HG03064 (cell line): Measurements from ENCODE around the gene C4orf51.
"Not testable (repeated sequence)": the region's sequence is repeated elsewhere in the genome, so short reads cannot be mapped to it uniquely, and the experiment has no call there.

Source experiments
- ATAC-seq: cut with Tn5 transposase; IDR thresholded peaks from one replicate; pipeline ENCODE4 v1.9.1; 2021; ENCODE audit warnings: low read depth; ENCODE audit not compliant: unreplicated experiment

Gene C4orf51

GRCh38 chr4:145679991-145680455 lies at the start of gene C4orf51:
Gene C4orf51 (plus strand): TSS chr4:145680146. CDS start chr4:145680204, 58 bp downstream.
- no peak for ATAC-seq

- ATAC-seq = no peak
Measured at GRCh38 chr4:145635117-145635516, 44.8 kb upstream of the C4orf51 start.

DNA sequence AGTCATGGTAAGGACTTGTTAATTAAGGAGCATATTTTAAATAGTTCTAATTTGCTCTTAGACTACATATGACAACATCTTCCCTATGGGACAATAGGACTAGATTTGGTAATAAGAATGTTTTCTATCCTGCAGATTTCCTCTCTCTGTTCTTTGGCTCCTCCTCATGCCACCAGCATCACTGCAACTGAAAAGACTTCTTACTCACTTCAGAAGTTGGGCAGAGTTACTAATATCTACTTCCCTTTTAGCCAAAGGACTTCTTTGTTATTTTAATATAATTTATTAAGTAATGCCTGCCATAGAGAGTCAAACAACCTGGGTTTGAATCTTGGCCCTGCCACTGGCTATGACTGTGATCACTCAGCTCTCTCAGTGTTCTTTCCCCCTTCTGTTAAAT lies 44.3 kb upstream of the C4orf51 start:
- ATAC-seq = no peak

DNA sequence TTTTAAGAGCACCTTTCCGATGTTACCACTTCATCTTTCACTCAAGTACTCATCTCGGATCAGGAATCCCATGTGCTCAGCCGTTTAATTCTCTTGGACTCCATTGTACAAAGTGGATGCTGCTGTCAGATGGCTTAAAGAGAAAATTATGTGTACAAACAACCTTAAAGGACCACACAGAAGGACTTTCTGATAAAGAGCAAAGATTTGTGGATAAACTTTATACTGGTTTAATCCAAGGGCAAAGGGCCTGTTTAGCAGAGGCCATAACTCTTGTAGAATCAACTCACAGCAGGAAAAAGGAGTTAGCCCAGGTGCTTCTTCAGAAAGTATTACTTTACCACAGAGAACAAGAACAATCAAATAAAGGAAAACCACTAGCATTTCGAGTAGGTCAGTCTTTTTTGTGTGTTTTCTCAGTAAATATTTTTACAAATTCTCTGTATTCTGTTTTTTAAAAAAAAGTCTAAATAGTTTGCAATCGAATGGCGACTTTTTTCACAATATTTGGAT lies 40.7 kb upstream of the C4orf51 start:
- no peak for ATAC-seq

GRCh38 chr4:145640236-145640635 lies 39.7 kb upstream of the C4orf51 start:
- not testable (repeated sequence) for ATAC-seq

DNA sequence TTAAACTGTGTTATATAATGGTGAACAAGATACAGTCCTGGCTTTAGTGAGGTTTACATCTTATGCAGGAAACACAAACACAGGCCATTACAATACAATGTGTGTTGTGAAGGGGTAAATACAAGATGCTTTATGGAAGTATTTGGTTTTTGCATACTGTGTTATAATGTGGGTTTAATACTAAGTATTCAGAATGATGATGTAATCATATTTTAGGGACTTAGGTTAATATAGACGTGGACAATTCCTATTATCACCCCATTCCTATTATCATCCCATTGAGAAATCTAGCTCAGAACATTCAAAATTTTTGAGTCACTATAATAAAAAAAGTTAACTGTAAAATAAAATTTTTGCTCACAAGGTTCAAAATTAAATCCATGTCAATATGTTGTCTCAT lies 36.7 kb upstream of the C4orf51 start:
- ATAC-seq = no peak

GRCh38 chr4:145644699-145645098 lies 35.2 kb upstream of the C4orf51 start:
- ATAC-seq = no peak

GRCh38 chr4:145656156-145656555 lies 23.8 kb upstream of the C4orf51 start:
- ATAC-seq = no peak

DNA sequence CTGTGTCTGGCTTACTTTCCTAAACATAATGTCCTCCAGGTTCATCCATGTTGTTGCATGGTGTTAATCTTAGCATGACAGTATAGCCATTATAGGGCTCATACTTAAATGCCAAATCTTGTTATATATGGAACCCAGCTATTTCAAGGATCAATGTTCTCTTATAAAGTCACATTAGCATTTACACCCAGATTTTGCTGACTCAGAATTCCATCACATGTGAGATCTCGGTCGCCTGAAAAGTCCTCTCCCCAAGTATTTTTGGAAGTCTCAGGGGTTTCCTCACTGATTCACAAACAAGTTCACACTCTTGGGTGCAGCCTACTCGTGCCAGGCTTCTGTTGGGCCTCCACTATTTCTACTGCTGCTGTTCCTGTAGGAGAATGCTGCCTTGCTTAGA lies 19.9 kb upstream of the C4orf51 start:
- ATAC-seq = no peak

DNA sequence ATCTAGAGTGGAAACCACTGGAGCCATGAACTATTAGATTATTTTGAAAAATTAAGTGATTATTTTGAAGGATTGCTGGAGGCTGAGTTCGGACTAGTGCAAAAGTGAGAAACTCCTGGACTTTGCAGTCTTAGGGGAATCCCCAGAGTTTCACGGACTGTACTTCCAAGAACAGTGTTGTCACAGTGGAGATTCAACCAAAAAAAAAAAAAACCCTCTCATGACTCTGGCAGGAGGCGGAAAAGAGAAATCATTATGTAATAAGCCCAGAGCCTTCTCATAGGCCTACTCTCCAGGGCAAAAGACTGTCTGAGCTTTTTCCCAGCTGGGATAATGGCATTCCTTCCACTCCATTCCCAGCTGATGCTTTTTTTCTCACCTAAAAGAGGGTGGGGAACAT lies 16.8 kb upstream of the C4orf51 start:
- no peak for ATAC-seq

DNA sequence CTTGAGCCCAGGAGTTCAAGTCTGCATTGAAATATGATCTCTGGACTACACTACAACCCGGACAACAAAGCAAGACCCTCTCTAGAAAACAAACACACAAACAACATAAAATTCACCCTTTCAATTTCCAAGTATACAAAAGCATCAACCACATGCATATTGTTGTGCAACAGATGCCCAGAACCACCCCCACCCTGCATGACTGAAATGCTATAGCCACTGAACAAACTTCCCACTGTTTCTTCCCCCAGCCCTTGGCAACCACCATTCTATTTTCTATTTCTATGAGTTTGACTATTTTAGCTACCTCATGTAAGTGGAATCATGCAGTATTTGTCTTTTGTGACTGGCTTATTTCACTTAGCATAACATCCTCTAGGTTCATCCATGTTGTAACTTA lies 14.2 kb upstream of the C4orf51 start:
- no peak for ATAC-seq

DNA sequence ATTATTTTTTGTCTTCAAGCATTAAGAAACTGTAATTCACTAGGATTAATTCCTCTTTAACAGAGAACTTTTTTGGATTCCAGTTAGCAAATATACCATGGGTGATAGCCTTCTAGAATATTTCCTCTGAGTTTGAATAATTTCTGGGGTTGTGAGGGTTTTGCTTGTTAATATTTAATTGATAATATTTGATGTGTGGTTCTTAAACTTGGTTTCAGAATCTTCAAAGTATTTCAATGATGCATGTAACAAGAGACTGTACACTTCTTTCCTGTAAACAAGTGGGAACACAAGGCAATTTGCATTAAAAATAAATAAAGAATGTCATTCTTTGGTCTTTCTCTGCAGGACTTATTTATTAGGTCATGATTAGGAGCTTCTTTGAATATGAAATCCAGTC lies 9.5 kb upstream of the C4orf51 start:
- no peak for ATAC-seq

- no peak for ATAC-seq
Measured at GRCh38 chr4:145679520-145679919, 426 bp upstream of the C4orf51 start.

- no peak for ATAC-seq
Measured at GRCh38 chr4:145680902-145681301, 956 bp downstream of the C4orf51 start.

GRCh38 chr4:145681518-145681917 lies 1.6 kb downstream of the C4orf51 start:
- ATAC-seq = no peak

DNA sequence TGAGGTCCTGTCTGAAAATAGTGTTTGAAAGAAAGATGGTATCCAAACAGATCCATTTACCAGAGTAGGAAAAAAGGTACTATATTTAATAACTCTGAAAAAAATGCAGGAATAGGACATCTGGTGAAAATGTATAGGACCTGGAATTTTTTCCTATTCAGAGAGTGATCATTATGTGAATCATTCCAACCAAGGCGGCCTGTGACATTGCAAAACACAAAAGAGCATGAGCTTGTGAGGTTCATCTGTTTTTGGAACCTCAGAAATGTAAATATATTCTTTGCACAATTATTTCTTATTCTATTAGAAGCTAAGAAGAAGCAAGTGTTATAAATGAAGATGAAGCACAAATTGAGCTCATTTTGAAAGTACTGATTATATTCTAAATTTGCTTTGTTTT lies 2.0 kb downstream of the C4orf51 start:
- no peak for ATAC-seq

- ATAC-seq = no peak
Measured at GRCh38 chr4:145686991-145687390, 7.0 kb downstream of the C4orf51 start.

GRCh38 chr4:145690610-145691009 lies 10.7 kb downstream of the C4orf51 start:
- no peak for ATAC-seq

DNA sequence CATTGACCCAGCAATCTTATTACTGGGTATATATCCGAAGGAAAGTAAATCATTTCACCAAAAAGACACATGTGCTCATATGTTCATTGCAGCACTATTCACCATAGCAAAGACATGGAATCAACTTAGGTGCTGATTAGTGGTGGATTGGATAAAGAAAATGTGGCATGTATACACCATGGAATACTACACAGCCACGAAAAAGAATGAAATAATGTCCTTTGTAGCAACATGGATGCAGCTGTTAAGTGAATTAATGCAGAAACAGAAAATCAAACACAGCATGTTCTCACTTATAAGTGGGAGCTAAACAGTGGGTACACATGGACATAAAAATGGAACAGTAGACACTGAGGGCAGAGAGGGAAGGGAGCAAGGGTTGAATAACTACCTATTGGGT lies 11.5 kb downstream of the C4orf51 start:
- not testable (repeated sequence) for ATAC-seq

- ATAC-seq = no peak
Measured at GRCh38 chr4:145694929-145695328, 15.0 kb downstream of the C4orf51 start.

GRCh38 chr4:145697332-145697731 lies 17.4 kb downstream of the C4orf51 start:
- ATAC-seq = no peak

DNA sequence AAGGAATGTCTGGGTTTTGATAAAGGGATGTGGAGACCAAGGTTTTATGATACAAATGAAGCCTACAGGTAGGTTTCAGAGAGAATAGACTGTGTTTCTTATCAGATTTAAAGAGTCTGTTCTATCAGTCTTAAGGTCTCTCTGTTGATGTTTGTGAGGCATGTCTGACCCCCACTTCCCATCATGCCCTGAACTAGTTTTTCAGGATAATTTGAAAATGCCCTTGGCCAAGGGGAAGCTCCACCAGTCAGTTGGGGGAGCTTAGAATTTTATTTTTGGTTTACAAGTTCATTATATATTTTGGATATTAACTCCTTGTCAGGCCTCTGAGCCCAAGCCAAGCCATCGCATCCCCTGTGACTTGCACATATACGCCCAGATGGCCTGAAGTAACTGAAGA lies 18.6 kb downstream of the C4orf51 start:
- ATAC-seq = no peak

DNA sequence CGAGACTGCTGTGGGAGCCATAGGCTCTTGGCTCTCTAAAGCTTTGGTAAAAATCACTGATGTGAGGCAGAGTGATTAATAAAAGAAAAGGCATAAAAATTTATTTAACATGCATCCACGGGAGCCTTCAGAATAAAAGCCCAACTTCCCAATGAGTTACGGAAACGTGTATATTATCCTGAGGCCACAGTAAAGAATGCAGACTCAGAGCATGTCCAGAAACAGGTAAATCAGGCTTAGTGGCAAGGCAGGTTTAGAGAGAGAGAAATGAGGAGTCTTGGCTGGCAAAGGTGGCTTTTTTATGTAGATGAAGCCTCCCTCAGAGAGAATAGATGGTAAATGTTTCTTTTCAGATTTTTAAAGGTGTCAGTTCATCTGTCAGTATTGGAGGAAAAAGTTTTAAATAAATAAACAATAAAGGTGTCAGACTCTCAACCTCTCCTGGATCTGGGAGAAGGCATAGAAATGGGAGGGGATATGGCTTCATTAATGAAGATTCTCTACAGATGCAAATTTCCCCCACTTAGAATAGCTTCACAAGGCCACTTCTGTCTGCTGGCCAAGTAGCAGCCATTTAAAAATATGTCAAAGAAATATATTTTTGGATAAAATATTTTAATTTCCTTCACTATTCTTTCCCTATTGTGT lies 24.0 kb downstream of the C4orf51 start:
- no peak for ATAC-seq
